DND-41 (cell line): ENCODE results near the gene SMYD4.

Experiments used
- ATAC-seq: fragments of 200-7000 bp; cut with Tn5 transposase; 3 replicates; pipeline ENCODE4 v1.9.1; 2021; ENCODE audit warnings: low read depth; ENCODE audit not compliant: insufficient read depth
- DNase-seq: peaks from one replicate; pipeline ENCODE4 v3.0.0-alpha.2; 2020
- H2AFZ ChIP-seq: 2 replicates; pipeline ENCODE4 v1.6.0; 2012; ENCODE audit warnings: low read depth, low read length
- H3K27ac ChIP-seq: 2 replicates; pipeline ENCODE4 v1.5.1; 2012; ENCODE audit warnings: low read length, inconsistent platforms
- H3K27me3 ChIP-seq: fragments of 200-600 bp; sonication (generic); 2 replicates; pipeline ENCODE4 v1.6.0; 2012; ENCODE audit warnings: low read length, mild to moderate bottlenecking, inconsistent platforms; ENCODE audit not compliant: insufficient read depth, poor library complexity
- H3K36me3 ChIP-seq: 2 replicates; pipeline ENCODE4 v1.5.1; 2012; ENCODE audit warnings: low read length, inconsistent platforms; ENCODE audit not compliant: insufficient read depth
- H3K4me1 ChIP-seq: 2 replicates; pipeline ENCODE4 v1.5.1; 2012; ENCODE audit warnings: mild to moderate bottlenecking, low read length; ENCODE audit not compliant: insufficient read depth
- H3K4me2 ChIP-seq: 2 replicates; pipeline ENCODE4 v1.6.0; 2012; ENCODE audit warnings: mild to moderate bottlenecking, moderate library complexity, low read length, inconsistent platforms; ENCODE audit not compliant: insufficient read depth
- H3K4me3 ChIP-seq, 2 experiments: fragments of 200-600 bp in 1 of 2; shearing (Covaris generic) in 1 of 2; 2 replicates each; pipeline ENCODE4 v1.5.1; 2012 to 2016; ENCODE audit warnings: inconsistent platforms in 2 of 2, low read length in 2 of 2, mild to moderate bottlenecking in 2 of 2, low read depth in 1 of 2, moderate library complexity in 1 of 2
- H3K79me2 ChIP-seq: 2 replicates; pipeline ENCODE4 v1.6.0; 2012; ENCODE audit warnings: low read length, inconsistent platforms; ENCODE audit not compliant: insufficient read depth
- H3K9ac ChIP-seq: 2 replicates; pipeline ENCODE4 v1.6.0; 2012; ENCODE audit warnings: low read depth, mild to moderate bottlenecking, inconsistent platforms, low read length, moderate library complexity
- H3K9me3 ChIP-seq: 2 replicates; pipeline ENCODE4 v1.5.1; 2012; ENCODE audit warnings: low read length, moderate library complexity, mild to moderate bottlenecking, inconsistent platforms; ENCODE audit not compliant: insufficient read depth, severe bottlenecking
- H4K20me1 ChIP-seq: 2 replicates; pipeline ENCODE4 v1.6.0; 2012; ENCODE audit warnings: low read length; ENCODE audit not compliant: insufficient read depth
- CTCF ChIP-seq: IDR thresholded peaks from 2 replicates; pipeline ENCODE4 v1.5.1; 2012; ENCODE audit warnings: borderline replicate concordance, low read length, moderate library complexity, mild to moderate bottlenecking; ENCODE audit not compliant: poor library complexity, severe bottlenecking; ENCODE audit errors: extremely low read depth
- EZH2 ChIP-seq: IDR thresholded peaks from 3 replicates; pipeline ENCODE4 v1.6.1; 2012; ENCODE audit warnings: borderline replicate concordance, low read depth, mild to moderate bottlenecking, moderate library complexity, low read length, inconsistent platforms; ENCODE audit not compliant: severe bottlenecking

Gene SMYD4

GRCh38 chr17:1871756-1872155 is 42.1 kb upstream of the SMYD4 start:
- Histone ChIP-seq H3K9ac (peak overlapping the region; percentile 4), H3K27me3 (no peaks in the 10 kb centered on the region), H4K20me1 (peaks cover 9% of the 10 kb centered on the region; the same call in 1 of the 2 replicates), H3K79me2 (peaks cover 13% of the 10 kb centered on the region; the same call in 1 of the 2 replicates), H3K4me2 (peak overlapping the region; percentile 50; the same call in 1 of the 2 replicates), H3K27ac (peak overlapping the region; percentile 65), H3K4me3 (no peak overlapping the region), H3K9me3 (no peaks in the 10 kb centered on the region), H3K36me3 (peaks cover 71% of the 10 kb centered on the region), H3K4me1 (peaks cover 53% of the 10 kb centered on the region), H2AFZ (no peak overlapping the region)
- no peak for TF ChIP-seq EZH2
- no peak for TF ChIP-seq CTCF
- peak; percentile 61 for DNase-seq
- ATAC-seq: peak; percentile 70

- peak; percentile 28 for DNase-seq
- H3K27ac ChIP-seq: peak overlapping the region; percentile 76
- no peak overlapping the region for H3K4me3 ChIP-seq
- peak overlapping the region; percentile 50 for H3K4me2 ChIP-seq
- peaks cover 9% of the 10 kb centered on the region; the same call in 1 of the 2 replicates for H4K20me1 ChIP-seq
- peak; percentile 89 for ATAC-seq
- no peak overlapping the region for H2AFZ ChIP-seq
- H3K27me3 ChIP-seq: no peaks in the 10 kb centered on the region
- H3K9me3 ChIP-seq: no peaks in the 10 kb centered on the region
- no peak overlapping the region for H3K9ac ChIP-seq
- peaks cover 53% of the 10 kb centered on the region for H3K4me1 ChIP-seq
- peaks cover 20% of the 10 kb centered on the region; the same call in 1 of the 2 replicates for H3K79me2 ChIP-seq
- H3K36me3 ChIP-seq: peaks cover 69% of the 10 kb centered on the region
- TF ChIP-seq CTCF (no peak), EZH2 (no peak)
These were observed 40.9 kb upstream of the SMYD4 start for GRCh38 chr17:1870592-1870991.

- Histone ChIP-seq H3K36me3 (peaks cover 51% of the 10 kb centered on the region), H3K4me2 (no peak overlapping the region), H3K9ac (no peak overlapping the region), H3K4me1 (peaks cover 53% of the 10 kb centered on the region), H2AFZ (no peak overlapping the region), H3K27me3 (no peaks in the 10 kb centered on the region), H3K9me3 (no peaks in the 10 kb centered on the region), H3K79me2 (peaks cover 20% of the 10 kb centered on the region; the same call in 1 of the 2 replicates), H4K20me1 (peaks cover 9% of the 10 kb centered on the region; the same call in 1 of the 2 replicates), H3K4me3 (no peak overlapping the region), H3K27ac (no peak overlapping the region)
- DNase-seq (no peak), ATAC-seq (no peak)
- no peak for TF ChIP-seq CTCF
- no peak for TF ChIP-seq EZH2
These were observed 38.4 kb upstream of the SMYD4 start for GRCh38 chr17:1868090-1868489.
